SU-DHL-6 (cell line): ENCODE measurements around the gene GALNT6.

Experiments used
- H2AFZ ChIP-seq: fragments of 200-600 bp; sonication (generic); 2 replicates; pipeline ENCODE4 v1.6.1; 2014; ENCODE audit warnings: low read depth, mild to moderate bottlenecking, moderate library complexity, mixed read lengths, antibody characterized with exemption, low read length; ENCODE audit not compliant: severe bottlenecking
- H3F3A ChIP-seq: fragments of 200-600 bp; shearing (Covaris generic); 2 replicates; pipeline ENCODE4 v1.6.0; 2016; ENCODE audit warnings: antibody characterized with exemption, mild to moderate bottlenecking; ENCODE audit not compliant: insufficient read depth
- H3K27ac ChIP-seq: fragments of 200-600 bp; sonication (generic); 2 replicates; pipeline ENCODE4 v1.5.1; 2016; ENCODE audit warnings: low read depth, mild to moderate bottlenecking, low read length, moderate library complexity, mixed read lengths
- H3K27me3 ChIP-seq: fragments of 200-600 bp; sonication (generic), shearing (Covaris generic); 2 replicates; pipeline ENCODE4 v1.6.0; 2014; ENCODE audit warnings: mild to moderate bottlenecking, low read length
- H3K36me3 ChIP-seq: fragments of 200-600 bp; sonication (generic); 2 replicates; pipeline ENCODE4 v1.6.1; 2014; ENCODE audit warnings: mild to moderate bottlenecking, low read length, mixed read lengths
- H3K4me2 ChIP-seq: fragments of 300-600, 200-600 bp; shearing (Covaris generic), sonication (generic); 2 replicates; pipeline ENCODE4 v1.6.0; 2014; ENCODE audit warnings: low read length, low read depth, mild to moderate bottlenecking; ENCODE audit not compliant: poor library complexity, severe bottlenecking
- H3K4me3 ChIP-seq: fragments of 200-600 bp; sonication (generic); 2 replicates; pipeline ENCODE4 v1.5.1; 2014; ENCODE audit warnings: antibody characterized with exemption, low read length, mild to moderate bottlenecking, mixed read lengths; ENCODE audit not compliant: insufficient read depth, poor library complexity, severe bottlenecking
- H3K79me2 ChIP-seq: fragments of 200-600 bp; sonication (generic); 2 replicates; pipeline ENCODE4 v1.6.1; 2014; ENCODE audit warnings: mild to moderate bottlenecking, low read length, moderate library complexity; ENCODE audit not compliant: insufficient read depth
- H3K9ac ChIP-seq: fragments of 200-600 bp; sonication (generic); 2 replicates; pipeline ENCODE4 v1.7.0; 2014; ENCODE audit warnings: mild to moderate bottlenecking, low read length
- H3K9me2 ChIP-seq: fragments of 200-600 bp; sonication (generic); replicated peaks from 2 replicates; pipeline ENCODE4 v1.6.1; 2014; ENCODE audit warnings: low read length; ENCODE audit not compliant: insufficient read depth
- H3K9me3 ChIP-seq: fragments of 200-600 bp; sonication (generic); 2 replicates; pipeline ENCODE4 v1.6.1; 2014; ENCODE audit warnings: low read length, mixed read lengths; ENCODE audit not compliant: insufficient read depth
- H4K20me1 ChIP-seq: fragments of 200-600 bp; sonication (generic); 2 replicates; pipeline ENCODE4 v1.6.1; 2014; ENCODE audit warnings: low read depth, mild to moderate bottlenecking, antibody characterized with exemption, low read length, moderate library complexity, mixed read lengths
- EZH2phosphoT487 ChIP-seq: fragments of 200-600 bp; sonication (generic), shearing (Covaris generic); conservative IDR thresholded peaks from 2 replicates; pipeline ENCODE4 v1.6.1; 2018; ENCODE audit warnings: mild to moderate bottlenecking, antibody characterized with exemption, low read length, moderate library complexity, mixed read lengths
- TF ChIP-seq, protein P1 (sequence below): fragments of 200-600 bp; sonication (generic); IDR thresholded peaks from one replicate; pipeline ENCODE4 v1.5.1; 2017; ENCODE audit warnings: antibody characterized with exemption, mild to moderate bottlenecking, low read length, moderate library complexity; ENCODE audit not compliant: insufficient read depth, poor library complexity, severe bottlenecking

The GALNT6 gene

DNA sequence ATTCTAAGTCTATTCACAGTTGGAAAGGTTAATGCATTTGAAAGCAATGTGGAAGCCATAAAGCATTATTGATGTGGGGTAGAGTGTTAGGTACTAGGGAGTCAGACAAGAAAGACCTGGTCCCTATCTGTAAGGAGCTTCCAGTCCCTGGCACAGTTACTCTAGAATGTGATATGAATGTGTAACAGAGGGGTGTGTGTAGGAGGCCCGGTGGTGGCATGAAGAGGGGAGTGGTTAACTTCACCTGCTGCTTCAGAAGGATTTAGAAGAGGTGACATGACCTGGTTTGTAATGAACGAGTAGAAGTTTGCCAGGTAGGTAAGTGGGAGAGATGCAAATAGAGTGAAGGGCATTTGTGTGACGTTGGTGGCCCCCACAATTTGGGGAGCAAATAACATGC lies 15.1 kb upstream of the GALNT6 start:
- Histone ChIP-seq H3K27ac (no peak overlapping the region), H2AFZ (no peak overlapping the region), H3F3A (no peaks in the 10 kb centered on the region), H3K4me3 (no peak overlapping the region), H3K9me3 (no peaks in the 10 kb centered on the region), H3K36me3 (no peaks in the 10 kb centered on the region), H3K27me3 (no peaks in the 10 kb centered on the region), H3K79me2 (no peaks in the 10 kb centered on the region), H3K9me2 (no peaks in the 10 kb centered on the region), H3K9ac (no peak overlapping the region), H4K20me1 (no peaks in the 10 kb centered on the region), H3K4me2 (no peak overlapping the region)
- TF ChIP-seq EZH2phosphoT487, result no peak
- TF ChIP-seq, protein P1, sequence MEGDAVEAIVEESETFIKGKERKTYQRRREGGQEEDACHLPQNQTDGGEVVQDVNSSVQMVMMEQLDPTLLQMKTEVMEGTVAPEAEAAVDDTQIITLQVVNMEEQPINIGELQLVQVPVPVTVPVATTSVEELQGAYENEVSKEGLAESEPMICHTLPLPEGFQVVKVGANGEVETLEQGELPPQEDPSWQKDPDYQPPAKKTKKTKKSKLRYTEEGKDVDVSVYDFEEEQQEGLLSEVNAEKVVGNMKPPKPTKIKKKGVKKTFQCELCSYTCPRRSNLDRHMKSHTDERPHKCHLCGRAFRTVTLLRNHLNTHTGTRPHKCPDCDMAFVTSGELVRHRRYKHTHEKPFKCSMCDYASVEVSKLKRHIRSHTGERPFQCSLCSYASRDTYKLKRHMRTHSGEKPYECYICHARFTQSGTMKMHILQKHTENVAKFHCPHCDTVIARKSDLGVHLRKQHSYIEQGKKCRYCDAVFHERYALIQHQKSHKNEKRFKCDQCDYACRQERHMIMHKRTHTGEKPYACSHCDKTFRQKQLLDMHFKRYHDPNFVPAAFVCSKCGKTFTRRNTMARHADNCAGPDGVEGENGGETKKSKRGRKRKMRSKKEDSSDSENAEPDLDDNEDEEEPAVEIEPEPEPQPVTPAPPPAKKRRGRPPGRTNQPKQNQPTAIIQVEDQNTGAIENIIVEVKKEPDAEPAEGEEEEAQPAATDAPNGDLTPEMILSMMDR, result no peak

DNA sequence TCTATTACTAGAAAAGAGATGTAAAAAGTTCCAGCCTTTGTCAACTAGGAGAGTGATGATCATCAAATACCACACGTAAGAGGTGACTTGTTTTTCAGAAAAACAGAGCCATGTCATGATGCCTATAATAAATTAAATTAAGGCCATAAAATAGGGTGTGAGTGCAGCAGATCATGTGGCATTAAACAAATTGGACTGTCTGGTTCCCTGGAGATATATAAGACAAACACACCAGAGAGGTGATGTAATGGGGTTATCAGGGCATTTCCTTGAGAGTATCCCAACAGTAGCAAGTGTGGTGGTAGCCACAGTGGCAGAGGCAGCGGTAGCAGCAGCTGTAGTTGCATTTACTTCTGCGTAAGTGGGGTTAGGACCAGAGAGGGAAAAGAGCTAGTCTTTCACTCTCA lies 14.6 kb upstream of the GALNT6 start:
- no peaks in the 10 kb centered on the region for H3K36me3 ChIP-seq
- TF ChIP-seq, protein P1, result no peak
- TF ChIP-seq EZH2phosphoT487, result no peak
- no peaks in the 10 kb centered on the region for H3K9me3 ChIP-seq
- no peaks in the 10 kb centered on the region for H3F3A ChIP-seq
- H2AFZ ChIP-seq, result no peak overlapping the region
- H4K20me1 ChIP-seq, result no peaks in the 10 kb centered on the region
- H3K4me3 ChIP-seq, result no peak overlapping the region
- no peaks in the 10 kb centered on the region for H3K9me2 ChIP-seq
- no peak overlapping the region for H3K4me2 ChIP-seq
- no peaks in the 10 kb centered on the region for H3K27me3 ChIP-seq
- no peak overlapping the region for H3K27ac ChIP-seq
- H3K79me2 ChIP-seq, result no peaks in the 10 kb centered on the region
- H3K9ac ChIP-seq, result no peak overlapping the region

DNA sequence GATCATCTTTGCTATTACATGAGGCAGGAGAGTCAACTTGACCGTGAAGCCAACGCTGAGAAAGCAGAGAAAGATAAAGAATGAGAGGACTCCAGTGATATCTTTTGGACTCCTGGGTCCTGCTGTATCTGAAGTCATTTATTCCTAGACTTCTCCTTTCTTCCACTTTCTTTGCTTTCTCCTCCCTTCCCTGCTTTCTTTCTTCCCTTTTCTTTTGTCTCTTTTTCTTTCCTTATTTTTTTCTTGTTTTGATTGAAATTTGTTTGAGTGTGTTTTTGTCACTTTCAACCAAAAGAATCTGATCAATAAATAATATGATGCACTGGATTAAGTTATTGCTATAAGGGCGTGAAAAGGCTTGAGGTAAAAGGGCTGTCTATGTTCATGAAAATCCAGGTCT lies 13.4 kb upstream of the GALNT6 start:
- Histone ChIP-seq H2AFZ (no peak overlapping the region), H3K27ac (no peak overlapping the region), H3K4me2 (no peak overlapping the region), H3K27me3 (no peaks in the 10 kb centered on the region), H3K36me3 (no peaks in the 10 kb centered on the region), H4K20me1 (no peaks in the 10 kb centered on the region), H3F3A (no peaks in the 10 kb centered on the region), H3K9me2 (no peaks in the 10 kb centered on the region), H3K79me2 (no peaks in the 10 kb centered on the region), H3K9ac (no peak overlapping the region), H3K9me3 (no peaks in the 10 kb centered on the region), H3K4me3 (no peak overlapping the region)
- TF ChIP-seq EZH2phosphoT487, result no peak
- TF ChIP-seq, protein P1, result no peak

DNA sequence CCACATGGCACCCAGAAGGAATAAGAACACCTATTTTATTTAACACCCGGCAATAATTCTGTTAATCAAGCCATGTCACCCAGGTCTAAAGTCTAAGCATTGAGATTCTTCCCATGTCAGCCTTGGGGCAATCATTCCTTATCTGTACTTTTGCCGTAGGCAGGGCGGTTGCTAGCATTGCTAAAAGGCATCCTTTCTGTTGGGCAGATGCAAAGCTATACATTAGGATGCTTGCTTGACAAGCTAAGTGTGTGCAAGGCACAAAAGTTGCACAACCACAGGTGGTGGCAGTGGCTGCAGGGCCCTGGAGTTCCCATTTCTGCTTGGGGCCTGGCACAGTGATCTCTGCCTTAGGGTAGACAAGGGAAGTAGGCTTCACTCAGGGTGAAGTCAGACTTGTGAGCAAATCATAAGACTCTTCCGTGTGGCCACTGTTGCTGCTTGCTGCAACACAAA lies 12.5 kb upstream of the GALNT6 start:
- H3K9ac ChIP-seq, result no peak overlapping the region
- no peaks in the 10 kb centered on the region for H3K79me2 ChIP-seq
- H3K9me2 ChIP-seq, result no peaks in the 10 kb centered on the region
- no peak overlapping the region for H3K4me3 ChIP-seq
- H3F3A ChIP-seq, result no peaks in the 10 kb centered on the region
- H3K36me3 ChIP-seq, result no peaks in the 10 kb centered on the region
- H3K4me2 ChIP-seq, result no peak overlapping the region
- no peaks in the 10 kb centered on the region for H4K20me1 ChIP-seq
- TF ChIP-seq, protein P1, result no peak
- no peak for TF ChIP-seq EZH2phosphoT487
- no peaks in the 10 kb centered on the region for H3K9me3 ChIP-seq
- no peak overlapping the region for H3K27ac ChIP-seq
- H2AFZ ChIP-seq, result no peak overlapping the region
- H3K27me3 ChIP-seq, result no peaks in the 10 kb centered on the region
